Forelimb muscle (tissue), 1 donor: Measurements from ENCODE around the gene CAB39L. TPM values are rescaled to one million over a fixed set of nuclear protein-coding genes. Genes with fewer than 3 reads are reported as not detected.

Experiments
- DNase-seq: peaks from one replicate; pipeline ENCODE4 v3.0.0-alpha.2; 2013; ENCODE audit warnings: low read depth
- polyA plus RNA-seq: library from polyadenylated mRNA; unstranded; fragments of 120-200 nt; gene quantifications from one replicate; pipeline ENCODE4 v1.2.1, GENCODE V29; 2013; ENCODE audit not compliant: insufficient read length

CAB39L gene
- polyA plus RNA-seq, 1 donor: 4.2 TPM

- DNase-seq: no peak
Measured at GRCh38 chr13:49441846-49442245, 2.0 kb downstream of the CAB39L start.

- DNase-seq: no peak
Measured at GRCh38 chr13:49441312-49441711, 2.6 kb downstream of the CAB39L start.

- DNase-seq: no peak
Measured at GRCh38 chr13:49439609-49440008, 4.3 kb downstream of the CAB39L start.

GRCh38 chr13:49437705-49438104 is 6.2 kb downstream of the CAB39L start:
- DNase-seq: no peak

- peak; percentile 43 for DNase-seq
Measured at GRCh38 chr13:49436890-49437289, 7.0 kb downstream of the CAB39L start.

- DNase-seq: peak; percentile 72
Measured at GRCh38 chr13:49435992-49436391, 7.9 kb downstream of the CAB39L start.

- DNase-seq: no peak
Measured at GRCh38 chr13:49429121-49429520, 14.7 kb downstream of the CAB39L start.

GRCh38 chr13:49428041-49428763 is 15.7 kb downstream of the CAB39L start:
- no peak for DNase-seq

- no peak for DNase-seq
Measured at GRCh38 chr13:49424011-49424560, 19.8 kb downstream of the CAB39L start.

GRCh38 chr13:49421391-49421790 is 22.5 kb downstream of the CAB39L start:
- no peak for DNase-seq

- DNase-seq: no peak
Measured at GRCh38 chr13:49419276-49419675, 24.6 kb downstream of the CAB39L start.

- no peak for DNase-seq
Measured at GRCh38 chr13:49418206-49418605, 25.7 kb downstream of the CAB39L start.

GRCh38 chr13:49417161-49417560 is 26.7 kb downstream of the CAB39L start:
- DNase-seq: no peak

GRCh38 chr13:49412749-49413148 is 31.1 kb downstream of the CAB39L start:
- DNase-seq: no peak

GRCh38 chr13:49411353-49411752 is 32.5 kb downstream of the CAB39L start:
- no peak for DNase-seq

- no peak for DNase-seq
Measured at GRCh38 chr13:49410477-49410876, 33.4 kb downstream of the CAB39L start.

GRCh38 chr13:49410006-49410405 is 33.9 kb downstream of the CAB39L start:
- DNase-seq: no peak

GRCh38 chr13:49409008-49409407 is 34.9 kb downstream of the CAB39L start:
- DNase-seq: no peak

- no peak for DNase-seq
Measured at GRCh38 chr13:49407936-49408335, 35.9 kb downstream of the CAB39L start.

GRCh38 chr13:49407068-49407467 is 36.8 kb downstream of the CAB39L start:
- no peak for DNase-seq

GRCh38 chr13:49404703-49405020 is 39.2 kb downstream of the CAB39L start:
- DNase-seq: no peak

GRCh38 chr13:49403996-49404702 is 39.7 kb downstream of the CAB39L start:
- DNase-seq: no peak
